GM21447 (cell line): ENCODE measurements around the gene ZNF784.

Experiments
- ATAC-seq: cut with Tn5 transposase; IDR thresholded peaks from one replicate; pipeline ENCODE4 v1.9.1; 2021; ENCODE audit not compliant: unreplicated experiment

The ZNF784 gene

DNA sequence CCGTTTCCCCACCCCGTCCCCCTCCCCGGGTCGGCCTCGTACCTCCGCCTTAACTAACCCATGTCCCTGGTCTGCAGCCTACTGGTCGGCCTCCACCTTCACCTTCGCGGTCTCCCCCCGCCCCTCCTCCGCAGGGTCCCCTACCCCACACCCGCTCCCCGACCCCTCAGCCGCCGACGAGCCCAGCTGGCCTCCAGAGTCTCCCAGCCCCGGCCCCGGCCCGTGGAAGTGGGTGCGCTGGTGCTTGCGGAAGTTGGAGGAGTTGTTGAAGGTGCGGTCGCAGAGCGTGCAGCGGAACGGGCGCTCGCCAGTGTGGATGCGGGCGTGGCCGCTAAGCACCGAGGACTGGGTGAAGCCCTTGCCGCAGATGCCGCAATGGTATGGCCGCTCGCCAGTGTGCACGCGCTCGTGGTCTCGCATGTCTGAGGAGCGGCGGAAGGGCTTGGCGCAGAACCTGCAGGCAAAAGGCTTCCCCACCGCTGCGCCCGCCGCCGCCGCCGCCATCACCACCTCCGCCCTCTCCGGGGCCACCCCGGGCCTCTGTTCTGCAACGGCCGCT, 2.6 kb downstream of the ZNF784 start:
- ATAC-seq = no peak

- ATAC-seq = no peak
Observed at GRCh38 chr19:55621205-55621672, 3.1 kb downstream of the ZNF784 start.

DNA sequence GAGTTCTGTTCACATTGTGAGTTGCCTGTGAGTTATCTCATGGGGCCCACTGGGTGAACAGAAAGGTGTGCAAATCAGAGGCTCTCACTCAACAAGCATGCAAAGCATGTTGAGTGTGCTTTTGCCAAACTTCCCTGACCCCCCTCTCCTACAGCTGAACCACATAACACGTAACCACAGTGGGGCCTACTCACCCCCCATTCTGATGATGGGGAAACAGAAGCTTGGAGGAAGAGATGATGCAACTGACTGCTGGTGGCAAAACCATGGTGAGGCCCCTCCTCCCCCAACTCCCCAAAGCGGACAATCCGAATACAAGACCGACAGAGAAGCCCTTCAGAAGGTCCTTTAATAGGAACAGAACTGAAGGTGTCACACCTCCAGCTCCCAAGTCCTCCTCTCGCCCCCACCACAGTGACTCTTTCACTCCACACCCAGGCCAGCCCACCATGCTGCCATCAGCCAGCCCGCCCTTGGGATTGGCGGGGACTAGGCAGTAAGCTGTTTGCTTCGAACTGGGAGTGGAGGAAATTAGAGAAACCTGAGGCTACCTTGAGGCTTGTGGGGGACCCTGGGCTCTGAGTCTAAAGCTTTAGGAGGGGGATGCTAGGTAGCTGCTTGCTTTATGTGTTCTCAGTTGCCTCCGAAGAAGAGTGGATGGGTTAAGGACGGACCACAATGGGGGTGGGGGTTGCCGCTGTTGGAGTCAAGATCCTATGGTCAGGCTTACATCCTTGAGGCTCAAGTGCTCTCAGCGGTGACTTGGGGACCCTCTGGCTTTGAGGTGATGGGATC, 3.8 kb downstream of the ZNF784 start:
- no peak for ATAC-seq

- ATAC-seq = no peak
Observed at GRCh38 chr19:55619286-55619685, 5.1 kb downstream of the ZNF784 start.

DNA sequence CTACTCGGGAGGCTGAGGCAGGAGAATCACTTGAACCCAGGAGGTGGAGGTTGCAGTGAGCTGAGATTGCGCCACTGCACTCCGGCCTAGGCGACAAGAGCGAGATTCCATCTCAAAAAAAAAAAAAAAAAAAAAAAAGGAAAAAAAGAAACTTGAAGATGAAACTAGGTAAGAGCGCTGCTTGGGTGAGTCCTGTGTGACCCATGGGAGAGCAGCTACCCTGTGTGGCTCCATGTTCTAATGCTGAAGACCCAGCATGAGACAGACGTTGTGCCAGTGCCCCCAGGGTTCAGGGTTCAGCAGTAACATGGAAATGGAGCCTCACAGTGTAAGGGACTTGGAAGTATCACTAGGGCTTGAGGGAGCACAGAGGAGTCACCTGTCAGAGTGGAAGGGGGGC, 5.9 kb downstream of the ZNF784 start:
- ATAC-seq = no peak

GRCh38 chr19:55617426-55617825, 6.9 kb downstream of the ZNF784 start:
- no peak for ATAC-seq

DNA sequence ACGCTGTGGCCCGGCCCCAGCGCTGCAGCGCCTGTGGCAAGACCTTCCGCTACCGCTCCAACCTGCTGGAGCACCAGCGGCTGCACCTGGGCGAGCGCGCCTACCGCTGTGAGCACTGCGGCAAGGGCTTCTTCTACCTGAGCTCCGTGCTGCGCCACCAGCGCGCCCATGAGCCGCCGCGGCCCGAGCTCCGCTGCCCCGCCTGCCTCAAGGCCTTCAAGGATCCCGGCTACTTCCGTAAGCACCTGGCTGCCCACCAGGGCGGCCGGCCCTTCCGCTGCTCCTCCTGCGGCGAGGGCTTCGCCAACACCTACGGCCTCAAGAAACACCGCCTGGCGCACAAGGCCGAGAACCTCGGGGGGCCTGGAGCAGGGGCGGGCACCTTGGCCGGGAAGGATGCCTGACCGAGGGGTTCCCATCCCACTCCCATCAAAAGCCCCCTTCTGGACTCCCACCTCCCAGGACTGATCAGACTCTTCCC, 7.9 kb downstream of the ZNF784 start:
- ATAC-seq = no peak

DNA sequence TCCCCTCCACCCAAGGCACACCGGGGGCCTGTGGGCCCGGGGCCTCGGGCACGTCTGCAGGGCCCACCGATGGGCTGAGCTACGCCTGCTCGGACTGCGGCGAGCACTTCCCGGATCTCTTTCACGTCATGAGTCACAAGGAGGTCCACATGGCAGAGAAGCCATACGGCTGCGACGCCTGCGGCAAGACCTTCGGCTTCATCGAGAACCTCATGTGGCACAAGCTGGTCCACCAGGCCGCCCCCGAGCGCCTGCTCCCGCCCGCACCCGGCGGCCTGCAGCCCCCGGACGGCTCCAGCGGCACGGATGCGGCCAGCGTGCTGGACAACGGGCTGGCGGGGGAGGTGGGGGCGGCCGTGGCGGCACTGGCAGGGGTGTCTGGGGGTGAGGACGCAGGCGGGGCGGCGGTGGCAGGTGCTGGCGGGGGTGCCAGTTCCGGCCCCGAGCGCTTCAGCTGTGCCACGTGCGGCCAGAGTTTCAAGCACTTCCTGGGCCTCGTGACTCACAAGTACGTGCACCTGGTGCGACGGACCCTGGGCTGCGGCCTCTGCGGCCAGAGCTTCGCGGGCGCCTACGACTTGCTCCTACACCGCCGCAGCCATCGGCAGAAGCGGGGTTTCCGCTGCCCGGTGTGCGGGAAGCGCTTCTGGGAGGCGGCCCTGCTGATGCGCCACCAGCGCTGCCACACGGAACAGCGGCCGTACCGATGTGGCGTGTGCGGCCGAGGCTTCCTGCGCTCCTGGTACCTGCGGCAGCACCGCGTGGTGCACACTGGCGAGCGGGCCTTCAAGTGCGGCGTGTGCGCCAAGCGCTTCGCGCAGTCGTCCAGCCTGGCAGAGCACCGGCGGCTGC, 8.6 kb downstream of the ZNF784 start:
- no peak for ATAC-seq

DNA sequence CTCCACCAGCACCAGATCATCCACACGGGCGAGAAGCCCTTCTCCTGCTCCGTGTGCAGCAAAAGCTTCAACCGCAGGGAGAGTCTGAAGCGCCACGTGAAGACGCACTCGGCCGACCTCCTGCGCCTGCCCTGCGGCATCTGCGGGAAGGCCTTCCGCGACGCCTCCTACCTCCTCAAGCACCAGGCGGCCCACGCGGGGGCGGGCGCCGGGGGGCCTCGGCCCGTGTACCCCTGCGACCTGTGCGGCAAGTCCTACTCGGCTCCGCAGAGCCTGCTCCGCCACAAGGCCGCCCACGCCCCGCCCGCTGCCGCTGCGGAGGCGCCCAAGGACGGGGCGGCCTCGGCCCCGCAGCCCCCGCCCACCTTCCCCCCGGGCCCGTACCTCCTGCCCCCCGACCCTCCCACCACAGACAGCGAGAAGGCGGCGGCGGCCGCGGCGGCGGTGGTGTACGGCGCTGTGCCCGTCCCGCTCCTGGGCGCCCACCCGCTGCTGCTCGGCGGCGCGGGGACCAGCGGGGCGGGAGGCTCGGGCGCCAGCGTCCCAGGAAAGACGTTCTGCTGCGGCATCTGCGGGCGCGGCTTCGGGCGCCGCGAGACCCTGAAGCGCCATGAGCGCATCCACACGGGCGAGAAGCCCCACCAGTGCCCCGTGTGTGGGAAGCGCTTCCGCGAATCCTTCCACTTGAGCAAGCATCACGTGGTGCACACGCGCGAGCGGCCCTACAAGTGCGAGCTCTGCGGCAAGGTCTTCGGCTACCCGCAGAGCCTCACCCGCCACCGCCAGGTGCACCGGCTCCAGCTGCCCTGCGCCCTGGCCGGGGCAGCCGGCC, 9.4 kb downstream of the ZNF784 start:
- no peak for ATAC-seq

DNA sequence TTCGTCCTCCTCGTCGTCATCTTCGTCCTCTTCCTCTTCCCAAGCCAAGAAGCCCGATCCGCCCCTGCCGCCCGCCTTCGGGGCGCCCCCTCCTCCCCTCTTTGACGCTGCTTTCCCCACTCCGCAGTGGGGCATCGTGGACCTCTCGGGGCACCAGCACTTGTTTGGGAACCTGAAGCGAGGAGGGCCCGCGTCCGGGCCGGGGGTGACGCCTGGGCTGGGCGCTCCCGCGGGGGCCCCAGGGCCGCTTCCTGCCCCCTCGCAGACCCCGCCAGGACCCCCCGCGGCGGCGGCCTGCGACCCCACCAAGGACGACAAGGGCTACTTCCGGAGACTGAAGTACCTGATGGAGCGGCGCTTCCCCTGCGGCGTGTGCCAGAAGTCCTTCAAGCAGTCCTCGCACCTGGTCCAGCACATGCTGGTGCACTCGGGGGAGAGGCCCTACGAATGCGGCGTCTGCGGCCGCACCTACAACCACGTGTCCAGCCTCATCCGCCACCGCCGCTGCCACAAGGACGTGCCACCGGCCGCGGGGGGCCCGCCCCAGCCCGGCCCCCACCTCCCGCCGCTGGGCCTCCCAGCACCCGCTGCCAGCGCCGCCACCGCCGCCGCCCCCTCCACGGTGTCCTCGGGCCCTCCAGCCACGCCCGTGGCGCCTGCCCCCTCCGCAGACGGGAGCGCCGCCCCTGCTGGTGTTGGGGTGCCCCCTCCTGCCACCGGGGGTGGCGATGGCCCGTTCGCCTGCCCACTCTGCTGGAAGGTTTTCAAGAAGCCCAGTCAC, 10.2 kb downstream of the ZNF784 start:
- ATAC-seq = no peak

DNA sequence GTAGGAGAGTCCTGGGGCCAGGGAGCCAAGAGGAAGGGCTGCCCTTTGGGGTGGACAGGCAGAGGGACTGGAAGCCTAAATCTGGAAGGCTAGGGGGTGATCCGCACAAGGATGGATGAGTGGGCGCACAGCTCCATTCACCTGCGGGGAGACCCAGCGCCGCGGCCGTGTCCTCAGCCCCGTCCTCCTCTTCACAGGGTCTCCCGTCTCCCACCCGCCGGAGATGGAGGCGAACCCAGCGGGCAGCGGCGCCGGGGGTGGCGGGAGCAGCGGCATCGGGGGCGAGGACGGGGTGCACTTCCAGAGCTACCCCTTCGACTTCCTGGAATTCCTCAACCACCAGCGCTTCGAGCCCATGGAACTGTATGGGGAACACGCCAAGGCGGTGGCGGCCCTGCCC, 11.0 kb downstream of the ZNF784 start:
- ATAC-seq = no peak

GRCh38 chr19:55611983-55612645, 12.3 kb downstream of the ZNF784 start:
- no peak for ATAC-seq

DNA sequence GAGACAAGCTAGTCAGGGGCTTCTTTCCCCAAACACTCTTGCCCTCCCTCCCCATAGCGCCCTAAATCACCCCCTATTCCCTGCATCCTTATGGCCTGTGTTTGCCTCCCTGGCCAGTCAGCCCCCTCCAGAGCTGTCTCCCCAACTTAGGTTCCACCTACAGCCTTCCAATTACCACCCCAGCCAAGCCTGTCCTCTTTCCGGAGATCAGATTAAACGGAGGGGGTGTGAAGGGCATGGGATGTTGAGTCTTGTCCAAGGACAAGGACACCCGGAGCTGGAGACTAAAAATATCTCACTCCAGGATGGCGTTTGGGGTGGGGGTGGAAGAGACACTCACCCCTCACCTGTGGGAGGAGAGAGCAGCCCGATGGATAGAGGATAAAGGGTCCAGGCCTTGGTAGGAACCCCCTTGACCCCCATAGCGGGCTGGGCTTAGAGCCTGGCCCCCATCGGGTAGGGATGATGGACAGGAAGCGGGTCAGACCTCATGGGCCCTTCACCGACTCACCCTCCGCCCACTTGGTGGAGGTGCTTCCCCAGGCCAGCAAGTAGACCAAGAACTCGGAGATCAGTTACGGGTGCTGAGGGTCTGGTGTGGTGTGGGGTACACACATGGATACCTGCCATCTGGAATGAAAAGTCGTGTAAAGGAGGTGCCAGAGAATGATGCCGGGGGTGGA, 12.9 kb downstream of the ZNF784 start:
- ATAC-seq = no peak

GRCh38 chr19:55609326-55609725, 15.0 kb downstream of the ZNF784 start:
- no peak for ATAC-seq

GRCh38 chr19:55606817-55607216, 17.5 kb downstream of the ZNF784 start:
- ATAC-seq = no peak

- no peak for ATAC-seq
Observed at GRCh38 chr19:55606471-55606787, 17.9 kb downstream of the ZNF784 start.

- peak; percentile 41 for ATAC-seq
Observed at GRCh38 chr19:55605637-55606470, 18.5 kb downstream of the ZNF784 start, which contains the start of gene ZNF865. TSS of gene ZNF865 (plus strand) at chr19:55605647. CDS start at chr19:55613619, 7,972 bp downstream.

- peak; percentile 64 for ATAC-seq
Observed at GRCh38 chr19:55605207-55605636, 19.1 kb downstream of the ZNF784 start.
